Activated CD8-positive, alpha-beta memory T cell treated with anti-CD3 and anti-CD28 coated beads, Interleukin-2, amount 50 U/mL, for 4 hours (primary cell): ENCODE measurements around the gene ZNF793.

Source experiments
- DNase-seq: peaks from one replicate; pipeline ENCODE4 v3.0.0-alpha.2; 2020

The ZNF793 gene

GRCh38 chr19:37506387-37507166 is at the start of gene ZNF793:
Gene ZNF793 (plus strand): TSS chr19:37506939. CDS start chr19:37523440, 16,501 bp downstream.
- DNase-seq, result peak; percentile 76

- no peak for DNase-seq
These were observed 40.4 kb upstream of the ZNF793 start for GRCh38 chr19:37466277-37466797.

- peak; percentile 84 for DNase-seq
These were observed 39.7 kb upstream of the ZNF793 start, which contains the start of gene ZNF569 for GRCh38 chr19:37466798-37467607. Gene ZNF569 (minus strand): TSS chr19:37467444. CDS start chr19:37444921, 22,523 bp downstream.

- no peak for DNase-seq
These were observed 39.1 kb upstream of the ZNF793 start for GRCh38 chr19:37467608-37468090.

- DNase-seq, result peak; percentile 88
These were observed 37.6 kb upstream of the ZNF793 start, which contains the start of gene ZNF570 for GRCh38 chr19:37468961-37469777. Gene ZNF570 (plus strand): TSS chr19:37469356. CDS start chr19:37470355, 999 bp downstream.

- DNase-seq, result no peak
These were observed 36.5 kb upstream of the ZNF793 start for GRCh38 chr19:37470216-37470615.

- no peak for DNase-seq
These were observed 34.6 kb upstream of the ZNF793 start for GRCh38 chr19:37472165-37472564.

GRCh38 chr19:37484406-37485168 is 22.2 kb upstream of the ZNF793 start:
- DNase-seq, result no peak

GRCh38 chr19:37492213-37492612 is 14.5 kb upstream of the ZNF793 start:
- no peak for DNase-seq

- no peak for DNase-seq
These were observed 767 bp upstream of the ZNF793 start for GRCh38 chr19:37505958-37506386.

- DNase-seq, result no peak
These were observed 377 bp downstream of the ZNF793 start for GRCh38 chr19:37507167-37507464.

- DNase-seq, result no peak
These were observed 4.4 kb downstream of the ZNF793 start for GRCh38 chr19:37511186-37511585.

GRCh38 chr19:37511821-37512220 is 5.1 kb downstream of the ZNF793 start:
- DNase-seq, result no peak

- DNase-seq, result no peak
These were observed 6.7 kb downstream of the ZNF793 start for GRCh38 chr19:37513397-37513796.

- no peak for DNase-seq
These were observed 13.2 kb downstream of the ZNF793 start for GRCh38 chr19:37519890-37520289.

GRCh38 chr19:37537391-37537947 is 30.7 kb downstream of the ZNF793 start:
- DNase-seq, result no peak

- no peak for DNase-seq
These were observed 44.6 kb downstream of the ZNF793 start for GRCh38 chr19:37551129-37551993.

- DNase-seq, result no peak
These were observed 56.8 kb downstream of the ZNF793 start for GRCh38 chr19:37563518-37563917.

- no peak for DNase-seq
These were observed 58.1 kb downstream of the ZNF793 start for GRCh38 chr19:37564624-37565369.

GRCh38 chr19:37565370-37565669 is 58.6 kb downstream of the ZNF793 start:
- no peak for DNase-seq
